ENCODE measurements around the gene CYP3A4.

Gene CYP3A4

DNA sequence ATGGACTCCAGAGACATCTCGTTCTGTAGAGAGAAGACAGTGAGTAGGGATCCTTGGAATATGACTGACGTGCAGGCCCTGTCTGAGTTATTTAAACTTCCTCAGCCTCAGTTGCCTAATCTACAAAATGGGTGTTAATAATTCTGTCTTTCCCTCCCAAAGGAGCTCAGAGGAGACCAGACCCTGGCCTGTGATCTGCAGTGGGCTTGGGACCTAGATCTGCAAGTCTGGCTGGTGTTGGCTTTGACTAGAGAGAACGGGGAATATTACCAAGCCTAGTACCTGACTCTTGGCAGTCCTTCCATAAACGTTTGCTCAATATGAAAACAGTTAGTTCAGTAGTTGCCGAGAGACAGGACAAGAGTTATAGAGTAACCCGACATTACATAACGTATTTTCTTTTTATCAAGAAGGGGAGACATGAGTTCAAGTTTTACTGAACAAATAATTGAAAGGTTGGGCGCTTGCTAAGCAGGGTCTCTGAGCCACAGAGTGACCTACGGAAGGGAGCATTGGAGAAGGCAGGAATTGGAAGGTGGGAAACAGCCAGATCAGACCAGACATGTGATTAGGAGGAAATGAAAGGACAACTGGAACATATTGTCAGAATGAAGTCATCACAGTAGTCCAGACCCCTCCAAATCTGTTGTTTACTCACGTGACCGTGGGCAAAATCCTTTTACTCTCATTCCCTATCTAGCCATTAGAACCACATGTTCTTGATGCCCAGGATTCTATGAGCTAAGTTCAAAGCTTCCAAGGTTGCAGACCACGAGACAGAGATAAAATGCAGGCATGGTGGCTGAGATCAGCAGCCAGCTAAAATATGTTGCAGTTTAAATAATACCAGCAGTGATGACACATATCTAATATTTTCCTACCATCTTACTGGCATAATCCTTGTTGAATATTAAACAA, 10.9 kb upstream of the CYP3A4 start:
- H3K27me3 Mint-ChIP-seq (ENCODE audit: low read depth) = no peaks in the 10 kb centered on the region
- no peaks in the 10 kb centered on the region for H3K36me3 Mint-ChIP-seq (ENCODE audit: low read depth)
- no peaks in the 10 kb centered on the region for H3K4me1 Mint-ChIP-seq
- TF ChIP-seq, protein P1, sequence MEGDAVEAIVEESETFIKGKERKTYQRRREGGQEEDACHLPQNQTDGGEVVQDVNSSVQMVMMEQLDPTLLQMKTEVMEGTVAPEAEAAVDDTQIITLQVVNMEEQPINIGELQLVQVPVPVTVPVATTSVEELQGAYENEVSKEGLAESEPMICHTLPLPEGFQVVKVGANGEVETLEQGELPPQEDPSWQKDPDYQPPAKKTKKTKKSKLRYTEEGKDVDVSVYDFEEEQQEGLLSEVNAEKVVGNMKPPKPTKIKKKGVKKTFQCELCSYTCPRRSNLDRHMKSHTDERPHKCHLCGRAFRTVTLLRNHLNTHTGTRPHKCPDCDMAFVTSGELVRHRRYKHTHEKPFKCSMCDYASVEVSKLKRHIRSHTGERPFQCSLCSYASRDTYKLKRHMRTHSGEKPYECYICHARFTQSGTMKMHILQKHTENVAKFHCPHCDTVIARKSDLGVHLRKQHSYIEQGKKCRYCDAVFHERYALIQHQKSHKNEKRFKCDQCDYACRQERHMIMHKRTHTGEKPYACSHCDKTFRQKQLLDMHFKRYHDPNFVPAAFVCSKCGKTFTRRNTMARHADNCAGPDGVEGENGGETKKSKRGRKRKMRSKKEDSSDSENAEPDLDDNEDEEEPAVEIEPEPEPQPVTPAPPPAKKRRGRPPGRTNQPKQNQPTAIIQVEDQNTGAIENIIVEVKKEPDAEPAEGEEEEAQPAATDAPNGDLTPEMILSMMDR (IDR thresholded peaks at IDR 0.05; ENCODE audit: unreplicated experiment in 3 of 3) = no peak
- no peak overlapping the region for H3K27ac Mint-ChIP-seq
- no peak overlapping the region for H3K4me3 Mint-ChIP-seq
- no peaks in the 10 kb centered on the region for H3K9me3 Mint-ChIP-seq

DNA sequence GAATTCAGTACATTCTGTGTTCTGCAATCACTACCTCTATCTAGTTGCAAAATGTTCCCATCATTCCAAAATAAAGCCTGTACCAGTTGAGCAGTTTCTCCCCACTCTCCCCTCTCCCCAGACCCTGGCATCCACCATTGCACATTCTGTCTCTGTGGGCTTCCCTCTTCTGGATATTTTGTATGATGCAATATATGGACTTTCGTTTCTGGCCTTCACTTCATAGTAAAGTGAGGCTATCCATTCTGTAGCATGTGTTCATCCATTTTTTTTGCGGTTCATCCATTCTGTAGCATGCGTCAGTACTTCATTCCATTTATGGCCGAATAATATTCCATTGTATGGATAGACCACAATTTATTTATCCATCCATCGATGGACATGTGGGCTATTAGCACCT, 9.5 kb upstream of the CYP3A4 start:
- Mint-ChIP-seq H3K27me3 (ENCODE audit: low read depth) (no peaks in the 10 kb centered on the region), H3K4me1 (no peaks in the 10 kb centered on the region)

DNA sequence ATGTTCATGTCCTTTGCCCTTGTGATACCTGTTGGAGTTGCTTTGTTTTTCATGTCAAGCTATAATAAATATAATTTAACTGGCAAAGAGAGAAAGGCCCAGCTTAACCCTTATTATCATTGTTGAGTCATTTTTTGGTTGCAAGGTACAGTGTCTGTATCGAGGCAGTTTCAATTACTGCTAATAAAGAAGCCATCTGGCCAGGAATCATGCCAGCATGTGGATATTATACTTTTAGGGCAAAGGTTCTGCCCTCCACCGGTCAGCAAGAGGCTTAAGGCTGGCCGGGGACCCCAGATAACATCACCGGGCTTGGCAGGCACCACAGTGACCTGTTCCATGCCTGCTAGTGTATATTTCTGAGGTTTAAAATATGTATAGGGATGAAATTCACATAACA, 9.0 kb upstream of the CYP3A4 start:
- Mint-ChIP-seq H3K4me3 (no peak overlapping the region), H3K36me3 (ENCODE audit: low read depth) (no peaks in the 10 kb centered on the region), H3K27ac (no peak overlapping the region), H3K27me3 (ENCODE audit: low read depth) (no peaks in the 10 kb centered on the region), H3K9me3 (no peaks in the 10 kb centered on the region), H3K4me1 (no peaks in the 10 kb centered on the region)
- TF ChIP-seq, protein P1 (IDR thresholded peaks at IDR 0.05; ENCODE audit: unreplicated experiment in 3 of 3) = no peak

More for the DNA sequence above, 9.5 kb upstream of the CYP3A4 start:
- TF ChIP-seq, protein P1 (IDR thresholded peaks at IDR 0.05; ENCODE audit: unreplicated experiment in 3 of 3) = no peak
- Mint-ChIP-seq H3K4me3 (no peak overlapping the region), H3K36me3 (ENCODE audit: low read depth) (no peaks in the 10 kb centered on the region), H3K9me3 (no peaks in the 10 kb centered on the region), H3K27ac (no peak overlapping the region)

DNA sequence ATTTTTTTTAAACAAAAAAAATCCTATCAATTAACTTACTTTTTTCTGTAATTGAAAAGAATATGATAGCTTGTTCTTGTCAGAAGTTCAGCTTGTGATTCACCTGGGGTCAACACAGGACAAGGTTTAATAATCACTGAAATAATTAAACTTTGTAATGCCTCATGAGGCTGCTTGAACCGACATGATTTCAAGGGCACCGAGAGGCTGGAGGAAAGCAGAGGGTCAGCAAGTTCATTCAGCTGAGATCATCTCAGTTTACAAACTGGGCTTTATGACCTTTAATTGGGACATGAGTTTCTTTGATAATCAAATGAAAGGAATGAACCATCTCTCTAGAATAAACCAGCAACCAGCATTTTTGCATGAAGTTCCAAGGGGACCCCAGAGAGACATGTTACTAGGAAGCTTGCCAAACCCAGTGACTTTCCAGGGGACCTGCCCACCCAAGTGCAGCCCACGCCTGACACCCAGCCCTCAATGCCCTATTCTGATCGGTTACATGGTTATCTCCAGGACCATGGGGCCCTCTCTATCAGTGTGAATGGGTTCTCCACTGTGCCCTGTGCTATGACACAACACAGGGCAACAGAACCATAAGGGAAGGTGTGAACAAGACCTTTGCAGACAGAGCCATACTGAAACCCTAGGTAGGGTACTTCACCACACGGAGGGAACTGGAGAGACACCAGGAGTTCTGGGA, 7.8 kb upstream of the CYP3A4 start:
- H3K27ac Mint-ChIP-seq = no peak overlapping the region
- no peaks in the 10 kb centered on the region for H3K36me3 Mint-ChIP-seq (ENCODE audit: low read depth)
- H3K9me3 Mint-ChIP-seq = no peaks in the 10 kb centered on the region
- H3K4me3 Mint-ChIP-seq = no peak overlapping the region
- peaks cover 4% of the 10 kb centered on the region for H3K27me3 Mint-ChIP-seq (ENCODE audit: low read depth)
- H3K4me1 Mint-ChIP-seq = no peaks in the 10 kb centered on the region
- TF ChIP-seq, protein P1 (IDR thresholded peaks at IDR 0.05; ENCODE audit: unreplicated experiment in 3 of 3) = no peak

DNA sequence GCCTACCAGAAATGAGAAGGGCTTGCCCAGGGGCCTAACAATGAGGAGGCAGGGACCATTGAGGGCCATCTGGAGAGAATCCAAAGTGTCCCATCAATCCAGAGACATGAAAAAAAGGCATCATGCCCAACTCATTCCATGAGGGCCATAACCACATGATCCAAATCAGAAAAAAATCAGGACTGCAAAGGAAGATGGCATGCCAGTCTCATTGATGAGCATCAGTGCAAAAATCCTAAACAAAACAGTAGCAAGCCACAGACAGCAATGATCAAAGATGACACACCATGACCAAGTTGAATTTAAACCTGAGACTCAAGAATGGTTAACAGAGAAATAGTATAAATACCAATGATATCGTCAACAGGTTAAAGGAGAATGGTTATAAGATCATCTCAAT, 7.0 kb upstream of the CYP3A4 start:
- Mint-ChIP-seq H3K36me3 (ENCODE audit: low read depth) (no peaks in the 10 kb centered on the region), H3K9me3 (no peaks in the 10 kb centered on the region), H3K4me3 (no peak overlapping the region), H3K27me3 (ENCODE audit: low read depth) (peaks cover 4% of the 10 kb centered on the region), H3K27ac (no peak overlapping the region), H3K4me1 (no peaks in the 10 kb centered on the region)
- TF ChIP-seq, protein P1 (IDR thresholded peaks at IDR 0.05; ENCODE audit: unreplicated experiment in 3 of 3) = no peak

Data from nephron (organoid).